GM23338 (cell line): ENCODE measurements around the gene NMD3. TPM values are rescaled to one million over a fixed set of nuclear protein-coding genes. Genes with fewer than 3 reads are reported as not detected.

ENCODE experiments used
- ATAC-seq: fragments of 200-7000 bp; cut with Tn5 transposase; 3 replicates; pipeline ENCODE4 v1.9.1; 2020
- DNase-seq: peaks from one replicate; pipeline ENCODE4 v3.0.0-alpha.2; 2015; ENCODE audit warnings: low spot score
- H2AFZ ChIP-seq: fragments of 200-600 bp; sonication (generic); 2 replicates; pipeline ENCODE4 v1.8.0; 2016; ENCODE audit warnings: antibody characterized with exemption, mild to moderate bottlenecking, moderate library complexity
- H3F3A ChIP-seq: fragments of 200-600 bp; sonication (generic); replicated peaks from 2 replicates; pipeline ENCODE4 v1.8.0; 2017; ENCODE audit warnings: antibody characterized with exemption, mixed run types, low read depth
- H3K27ac ChIP-seq: fragments of 200-600 bp; sonication (generic); 2 replicates; pipeline ENCODE4 v1.6.1; 2016; ENCODE audit warnings: low read depth
- H3K27me3 ChIP-seq: fragments of 200-600 bp; sonication (generic); 2 replicates; pipeline ENCODE4 v1.8.0; 2016; ENCODE audit warnings: mild to moderate bottlenecking, mixed run types, moderate library complexity; ENCODE audit not compliant: insufficient read depth
- H3K36me3 ChIP-seq: fragments of 200-600 bp; sonication (generic); 2 replicates; pipeline ENCODE4 v1.8.0; 2016; ENCODE audit warnings: mild to moderate bottlenecking; ENCODE audit not compliant: insufficient read depth
- H3K4me1 ChIP-seq: fragments of 200-600 bp; sonication (generic); 2 replicates; pipeline ENCODE4 v1.8.0; 2016; ENCODE audit warnings: mild to moderate bottlenecking, moderate library complexity; ENCODE audit not compliant: insufficient read depth
- H3K4me2 ChIP-seq: fragments of 200-600 bp; sonication (generic); 2 replicates; pipeline ENCODE4 v1.7.1; 2017; ENCODE audit warnings: mixed run types
- H3K4me3 ChIP-seq: fragments of 200-600 bp; sonication (generic); 2 replicates; pipeline ENCODE4 v1.6.1; 2016; ENCODE audit warnings: mixed run types
- H3K79me2 ChIP-seq: fragments of 200-600 bp; sonication (generic); replicated peaks from 2 replicates; pipeline ENCODE4 v1.8.0; 2017; ENCODE audit warnings: mild to moderate bottlenecking; ENCODE audit not compliant: insufficient read depth
- H3K9me2 ChIP-seq: fragments of 200-600 bp; sonication (generic); 2 replicates; pipeline ENCODE4 v1.8.0; 2017; ENCODE audit not compliant: insufficient read depth
- H4K20me1 ChIP-seq: fragments of 200-600 bp; sonication (generic); replicated peaks from 2 replicates; pipeline ENCODE4 v1.8.0; 2017; ENCODE audit warnings: mild to moderate bottlenecking; ENCODE audit not compliant: insufficient read depth
- H3K27ac Mint-ChIP-seq: 2 replicates; pipeline ENCODE4 v1.8.0; 2020; ENCODE audit warnings: inconsistent platforms, mild to moderate bottlenecking, moderate library complexity, mixed read lengths
- H3K27me3 Mint-ChIP-seq: 3 replicates; pipeline ENCODE4 v1.8.0; 2022; ENCODE audit warnings: low read depth, mild to moderate bottlenecking, moderate library complexity, mixed read lengths, inconsistent platforms; ENCODE audit not compliant: insufficient read depth, poor library complexity
- H3K36me3 Mint-ChIP-seq: 3 replicates; pipeline ENCODE4 v1.8.0; 2021; ENCODE audit warnings: low read depth, mild to moderate bottlenecking, inconsistent platforms, moderate library complexity, mixed read lengths
- H3K4me1 Mint-ChIP-seq: 3 replicates; pipeline ENCODE4 v1.8.0; 2020; ENCODE audit warnings: mild to moderate bottlenecking, inconsistent platforms, mixed read lengths
- H3K4me3 Mint-ChIP-seq: 3 replicates; pipeline ENCODE4 v1.8.0; 2021; ENCODE audit warnings: moderate library complexity, mild to moderate bottlenecking, inconsistent platforms, mixed read lengths
- H3K9me3 Mint-ChIP-seq: 3 replicates; pipeline ENCODE4 v1.8.0; 2020; ENCODE audit warnings: moderate library complexity, mild to moderate bottlenecking, inconsistent platforms, mixed read lengths
- EZH2phosphoT487 ChIP-seq: fragments of 200-600 bp; sonication (generic); IDR thresholded peaks from one replicate; pipeline ENCODE4 v1.8.1; 2018; ENCODE audit warnings: antibody characterized with exemption; ENCODE audit not compliant: unreplicated experiment
- polyA plus RNA-seq: library from polyadenylated mRNA; unstranded; fragments of >200 nt; fragmentation: Nextera tagmentation; extraction: Ambion mirVana; gene quantifications from 2 replicates; pipeline ENCODE4 v1.2.1, GENCODE V29; 2016
- total RNA-seq: library from RNA; depleted of rRNA; stranded (reverse); fragments of >200 nt; shearing (Covaris generic); gene quantifications from 2 replicates; pipeline ENCODE4 v1.2.3, GENCODE V29; 2014
- TF ChIP-seq, protein P1 (sequence below), 2 experiments: fragments of 200-600 bp in 1 of 2; sonication (generic) in 1 of 2; conservative IDR thresholded peaks; 2 replicates each; pipeline versions ENCODE4 v1.5.1 to v1.6.1; 2016 to 2017; ENCODE audit warnings: antibody characterized with exemption in 2 of 2, low read depth in 2 of 2, mild to moderate bottlenecking in 2 of 2, moderate library complexity in 1 of 2
- TF ChIP-seq, protein P2 (sequence below): IDR thresholded peaks from one replicate; pipeline ENCODE4 v1.6.1; 2018; ENCODE audit warnings: antibody characterized with exemption; ENCODE audit not compliant: unreplicated experiment

The NMD3 gene
- total and polyA plus RNA-seq, 2 experiments from 2014 or later: 27.3 to 67.4 TPM

DNA sequence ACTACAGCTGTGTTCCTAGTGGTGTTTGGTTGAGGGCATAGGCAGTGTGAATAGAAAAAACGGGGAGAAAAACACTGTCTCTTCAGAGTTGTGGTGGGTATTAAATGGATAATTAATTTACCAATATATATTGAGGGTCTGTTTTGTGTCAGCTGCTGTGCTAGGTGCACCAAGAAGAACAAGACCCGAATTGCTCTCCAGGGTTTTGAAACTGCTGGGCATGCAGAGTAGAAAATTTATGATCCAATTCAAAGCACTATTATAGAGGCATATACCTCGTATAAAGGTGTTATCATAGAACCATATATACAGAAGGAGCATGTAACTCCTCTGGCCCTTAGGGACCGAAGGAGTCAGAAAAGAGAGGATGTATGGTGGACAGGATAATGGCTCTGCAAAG is 1.6 kb upstream of the NMD3 start (continued):
- TF ChIP-seq, protein P1, sequence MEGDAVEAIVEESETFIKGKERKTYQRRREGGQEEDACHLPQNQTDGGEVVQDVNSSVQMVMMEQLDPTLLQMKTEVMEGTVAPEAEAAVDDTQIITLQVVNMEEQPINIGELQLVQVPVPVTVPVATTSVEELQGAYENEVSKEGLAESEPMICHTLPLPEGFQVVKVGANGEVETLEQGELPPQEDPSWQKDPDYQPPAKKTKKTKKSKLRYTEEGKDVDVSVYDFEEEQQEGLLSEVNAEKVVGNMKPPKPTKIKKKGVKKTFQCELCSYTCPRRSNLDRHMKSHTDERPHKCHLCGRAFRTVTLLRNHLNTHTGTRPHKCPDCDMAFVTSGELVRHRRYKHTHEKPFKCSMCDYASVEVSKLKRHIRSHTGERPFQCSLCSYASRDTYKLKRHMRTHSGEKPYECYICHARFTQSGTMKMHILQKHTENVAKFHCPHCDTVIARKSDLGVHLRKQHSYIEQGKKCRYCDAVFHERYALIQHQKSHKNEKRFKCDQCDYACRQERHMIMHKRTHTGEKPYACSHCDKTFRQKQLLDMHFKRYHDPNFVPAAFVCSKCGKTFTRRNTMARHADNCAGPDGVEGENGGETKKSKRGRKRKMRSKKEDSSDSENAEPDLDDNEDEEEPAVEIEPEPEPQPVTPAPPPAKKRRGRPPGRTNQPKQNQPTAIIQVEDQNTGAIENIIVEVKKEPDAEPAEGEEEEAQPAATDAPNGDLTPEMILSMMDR (conservative IDR thresholded peaks at IDR 0.05; ENCODE audit: low read depth in 2 of 2): no peak
- TF ChIP-seq, protein P2, sequence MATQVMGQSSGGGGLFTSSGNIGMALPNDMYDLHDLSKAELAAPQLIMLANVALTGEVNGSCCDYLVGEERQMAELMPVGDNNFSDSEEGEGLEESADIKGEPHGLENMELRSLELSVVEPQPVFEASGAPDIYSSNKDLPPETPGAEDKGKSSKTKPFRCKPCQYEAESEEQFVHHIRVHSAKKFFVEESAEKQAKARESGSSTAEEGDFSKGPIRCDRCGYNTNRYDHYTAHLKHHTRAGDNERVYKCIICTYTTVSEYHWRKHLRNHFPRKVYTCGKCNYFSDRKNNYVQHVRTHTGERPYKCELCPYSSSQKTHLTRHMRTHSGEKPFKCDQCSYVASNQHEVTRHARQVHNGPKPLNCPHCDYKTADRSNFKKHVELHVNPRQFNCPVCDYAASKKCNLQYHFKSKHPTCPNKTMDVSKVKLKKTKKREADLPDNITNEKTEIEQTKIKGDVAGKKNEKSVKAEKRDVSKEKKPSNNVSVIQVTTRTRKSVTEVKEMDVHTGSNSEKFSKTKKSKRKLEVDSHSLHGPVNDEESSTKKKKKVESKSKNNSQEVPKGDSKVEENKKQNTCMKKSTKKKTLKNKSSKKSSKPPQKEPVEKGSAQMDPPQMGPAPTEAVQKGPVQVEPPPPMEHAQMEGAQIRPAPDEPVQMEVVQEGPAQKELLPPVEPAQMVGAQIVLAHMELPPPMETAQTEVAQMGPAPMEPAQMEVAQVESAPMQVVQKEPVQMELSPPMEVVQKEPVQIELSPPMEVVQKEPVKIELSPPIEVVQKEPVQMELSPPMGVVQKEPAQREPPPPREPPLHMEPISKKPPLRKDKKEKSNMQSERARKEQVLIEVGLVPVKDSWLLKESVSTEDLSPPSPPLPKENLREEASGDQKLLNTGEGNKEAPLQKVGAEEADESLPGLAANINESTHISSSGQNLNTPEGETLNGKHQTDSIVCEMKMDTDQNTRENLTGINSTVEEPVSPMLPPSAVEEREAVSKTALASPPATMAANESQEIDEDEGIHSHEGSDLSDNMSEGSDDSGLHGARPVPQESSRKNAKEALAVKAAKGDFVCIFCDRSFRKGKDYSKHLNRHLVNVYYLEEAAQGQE: no peak

DNA sequence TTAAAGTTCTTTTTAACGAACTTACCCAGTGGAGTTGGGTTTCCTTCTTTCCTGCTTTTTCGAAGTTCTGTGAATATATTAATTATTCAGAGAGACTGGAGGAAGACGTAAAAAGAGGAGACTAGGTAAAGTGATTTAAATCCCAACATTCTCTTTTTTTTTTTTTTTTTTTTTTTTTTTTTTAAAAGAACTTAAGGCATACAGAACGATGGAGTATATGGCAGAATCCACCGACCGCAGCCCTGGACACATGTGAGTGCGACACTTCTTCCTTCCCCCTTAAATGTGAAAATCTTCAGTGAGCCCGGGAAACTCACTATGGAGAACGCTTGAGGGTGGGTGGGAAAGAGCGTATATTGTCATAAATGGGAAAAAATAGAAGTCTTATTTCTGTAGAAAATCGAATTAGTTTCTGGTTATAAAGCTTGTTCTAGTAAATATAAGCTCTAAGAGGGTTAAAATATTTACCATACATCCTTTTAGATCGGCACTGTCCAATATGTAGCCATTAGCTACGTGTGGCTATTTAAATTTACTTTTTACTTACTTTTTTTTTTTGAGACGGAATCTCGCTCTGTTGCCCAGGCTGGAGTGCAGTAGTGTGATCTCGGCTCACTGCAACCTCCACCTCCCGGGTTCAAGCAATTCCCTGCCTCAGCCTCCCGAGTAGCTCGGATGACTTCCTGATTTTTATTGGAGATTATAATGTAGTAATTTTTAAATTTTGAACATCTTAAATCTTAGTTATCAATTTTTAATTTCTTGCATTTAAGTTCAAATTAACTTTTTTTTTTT is 892 bp downstream of the NMD3 start:
- Histone ChIP-seq H3K36me3 (peaks cover 9% of the 10 kb centered on the region; the same call in 1 of the 2 replicates), H3K9me2 (no peaks in the 10 kb centered on the region), H3K4me2 (peak overlapping the region; percentile 82), H3K4me1 (peaks cover 13% of the 10 kb centered on the region), H4K20me1 (peaks cover 11% of the 10 kb centered on the region), H3K27ac (no peak overlapping the region; the same call in 1 of the 2 replicates), H3F3A (no peaks in the 10 kb centered on the region), H3K27me3 (no peaks in the 10 kb centered on the region), H3K79me2 (peaks cover 50% of the 10 kb centered on the region), H2AFZ (no peak overlapping the region), H3K4me3 (peak overlapping the region; percentile 69)
- no peaks in the 10 kb centered on the region for H3K9me3 Mint-ChIP-seq
- no peaks in the 10 kb centered on the region for H3K27me3 Mint-ChIP-seq
- peaks cover 12% of the 10 kb centered on the region; the same call in 2 of the 3 replicates for H3K36me3 Mint-ChIP-seq
- TF ChIP-seq, protein P1 (conservative IDR thresholded peaks at IDR 0.05; ENCODE audit: low read depth in 2 of 2): no peak
- no peak for TF ChIP-seq EZH2phosphoT487
- ATAC-seq (no peak), DNase-seq (no peak)
- H3K27ac Mint-ChIP-seq: peak overlapping the region; percentile 56
- peaks cover 7% of the 10 kb centered on the region; the same call in 2 of the 3 replicates for H3K4me1 Mint-ChIP-seq
- peak overlapping the region; percentile 91 for H3K4me3 Mint-ChIP-seq
